Gastroesophageal sphincter (tissue), 4 donors: Measurements from ENCODE around the gene AUTS2. TPM values are rescaled to one million over a fixed set of nuclear protein-coding genes. Genes with fewer than 3 reads are reported as not detected.
A peak's percentile ranks its signal among the peaks of the same experiment; 100 is the strongest.

Experiments
- ATAC-seq: fragments of 150-250 bp; one replicate; pipeline ENCODE4 v1.9.1; 2016; ENCODE audit warnings: mild to moderate bottlenecking, moderate library complexity
- H3K27ac ChIP-seq, 4 donors: fragments of 200-600 bp; sonication (generic) in 3 of 4; 1 replicate in 3 of 4; 2 replicates in 1 of 4; pipeline ENCODE4 v1.5.1; 2016 to 2019
- H3K27me3 ChIP-seq: fragments of 200-600 bp; sonication (generic); one replicate; pipeline ENCODE4 v1.5.1; 2019
- H3K36me3 ChIP-seq, 2 donors: fragments of 200-600 bp; sonication (generic); one replicate each; pipeline ENCODE4 v1.5.1; 2019; ENCODE audit warnings: control low read depth in 1 of 2
- H3K4me1 ChIP-seq, 3 donors: fragments of 200-600 bp; sonication (generic); 1 replicate in 2 of 3; 2 replicates in 1 of 3; pipeline ENCODE4 v1.5.1; 2016 to 2019; ENCODE audit warnings: control low read depth in 2 of 3
- H3K4me3 ChIP-seq, 2 donors: fragments of 200-600 bp; sonication (generic); one replicate each; pipeline ENCODE4 v1.5.1; 2019; ENCODE audit warnings: mild to moderate bottlenecking in 1 of 2, moderate library complexity in 1 of 2
- H3K9me3 ChIP-seq, 3 donors: fragments of 200-600 bp; sonication (generic); one replicate each; pipeline ENCODE4 v1.5.1; 2017 to 2019; ENCODE audit warnings: control low read depth in 2 of 3
- EP300 ChIP-seq: sonication (generic); formaldehyde crosslinking; IDR thresholded peaks from one replicate; pipeline ENCODE4 v1.6.1; 2017; ENCODE audit warnings: antibody characterized with exemption, mild to moderate bottlenecking
- POLR2A ChIP-seq, 2 donors: fragments of 450-650 bp; IDR thresholded peaks; one replicate each; pipeline ENCODE4 v1.6.1; 2017; ENCODE audit warnings: antibody characterized with exemption in 2 of 2, mild to moderate bottlenecking in 2 of 2, moderate library complexity in 1 of 2
- POLR2AphosphoS5 ChIP-seq: sonication (generic); formaldehyde crosslinking; IDR thresholded peaks from one replicate; pipeline ENCODE4 v1.6.1; 2017; ENCODE audit warnings: antibody characterized with exemption
- WGBS, 2 donors: methylation state at CpG; one replicate each; pipeline ENCODE4 v1.1.5; 2018; ENCODE audit warnings: low coverage in 1 of 2; 5-methylcytosine and 5-hydroxymethylcytosine counted together
- total RNA-seq, 4 donors: library from RNA; depleted of rRNA; stranded (reverse); fragments of >200 nt; gene quantifications; one replicate each; pipeline ENCODE4 v1.1.0, GENCODE V29; 2016
- TF ChIP-seq, protein P1 (sequence below), 4 experiments: fragments of 200-600 bp in 2 of 4; fragments of 450-650 bp in 2 of 4; sonication (generic) in 1 of 4; IDR thresholded peaks; one replicate each; pipeline ENCODE4 v1.5.1; 2017 to 2019; ENCODE audit warnings: antibody characterized with exemption in 4 of 4, mild to moderate bottlenecking in 2 of 4, moderate library complexity in 2 of 4

AUTS2 gene
- total RNA-seq, 4 donors from 2014 or later: 12.2 to 48.7 (median 44.1) TPM

DNA sequence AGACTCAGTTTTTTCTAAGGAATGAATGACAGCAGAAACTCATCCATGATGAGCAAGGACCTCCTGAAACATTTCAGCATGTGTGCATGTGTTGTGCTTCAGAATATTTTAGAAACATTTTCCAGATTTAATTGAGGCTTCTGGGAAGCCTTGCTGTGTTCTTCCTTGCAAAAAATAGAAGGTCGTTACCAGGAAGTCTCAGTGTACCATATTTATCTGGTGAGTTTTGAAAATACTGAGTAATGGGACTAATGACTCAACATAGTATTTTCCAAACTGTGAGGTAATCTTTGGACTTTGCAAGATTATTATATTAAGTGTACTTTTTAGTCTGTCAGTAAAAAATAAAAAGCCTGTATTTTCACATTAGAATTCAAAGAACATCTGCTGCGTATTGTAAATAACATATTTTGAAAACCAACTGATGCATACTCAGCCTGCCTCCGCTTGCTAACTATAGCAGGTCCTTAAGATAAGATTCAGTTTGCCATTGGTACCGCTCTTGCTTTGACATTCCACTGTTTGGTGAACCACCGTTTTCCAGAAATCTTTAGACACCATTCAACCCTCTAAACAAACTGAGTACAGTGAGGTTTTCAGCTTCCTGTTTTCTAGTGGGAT is 794.1 kb downstream of the AUTS2 start:
- Histone ChIP-seq H3K9me3 (no peaks in the 10 kb centered on the region), H3K27me3 (no peaks in the 10 kb centered on the region), H3K4me3 (no peak overlapping the region), H3K27ac (peak overlapping the region in 3 of 4 donors; percentile 32 to 56 (median 54)), H3K36me3 (no peaks in the 10 kb centered on the region), H3K4me1 (peaks cover 3 to 23% (median 7%) of the 10 kb centered on the region in 3 donors)
- TF ChIP-seq POLR2AphosphoS5 (peak; percentile 90), POLR2A (IDR thresholded peaks at IDR 0.05) (no peak)
- 57 to 75% methylated on average over 4 to 5 of the region's 5 CpGs for WGBS, 2 donors
- peak; percentile 84 for ATAC-seq

- TF ChIP-seq POLR2A (IDR thresholded peaks at IDR 0.05) (no peak), EP300 (no peak), POLR2AphosphoS5 (no peak)
- TF ChIP-seq, protein P1, sequence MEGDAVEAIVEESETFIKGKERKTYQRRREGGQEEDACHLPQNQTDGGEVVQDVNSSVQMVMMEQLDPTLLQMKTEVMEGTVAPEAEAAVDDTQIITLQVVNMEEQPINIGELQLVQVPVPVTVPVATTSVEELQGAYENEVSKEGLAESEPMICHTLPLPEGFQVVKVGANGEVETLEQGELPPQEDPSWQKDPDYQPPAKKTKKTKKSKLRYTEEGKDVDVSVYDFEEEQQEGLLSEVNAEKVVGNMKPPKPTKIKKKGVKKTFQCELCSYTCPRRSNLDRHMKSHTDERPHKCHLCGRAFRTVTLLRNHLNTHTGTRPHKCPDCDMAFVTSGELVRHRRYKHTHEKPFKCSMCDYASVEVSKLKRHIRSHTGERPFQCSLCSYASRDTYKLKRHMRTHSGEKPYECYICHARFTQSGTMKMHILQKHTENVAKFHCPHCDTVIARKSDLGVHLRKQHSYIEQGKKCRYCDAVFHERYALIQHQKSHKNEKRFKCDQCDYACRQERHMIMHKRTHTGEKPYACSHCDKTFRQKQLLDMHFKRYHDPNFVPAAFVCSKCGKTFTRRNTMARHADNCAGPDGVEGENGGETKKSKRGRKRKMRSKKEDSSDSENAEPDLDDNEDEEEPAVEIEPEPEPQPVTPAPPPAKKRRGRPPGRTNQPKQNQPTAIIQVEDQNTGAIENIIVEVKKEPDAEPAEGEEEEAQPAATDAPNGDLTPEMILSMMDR (IDR thresholded peaks at IDR 0.05): no peak
- Histone ChIP-seq H3K4me3 (no peak overlapping the region), H3K9me3 (no peaks in the 10 kb centered on the region), H3K36me3 (no peaks in the 10 kb centered on the region), H3K27ac (peak overlapping the region in 1 of 4 donors; percentile 35), H3K4me1 (peaks cover 0 to 17% (median 7%) of the 10 kb centered on the region in 3 donors), H3K27me3 (no peaks in the 10 kb centered on the region)
- no peak for ATAC-seq
- 64 to 88% methylated on average over 5 of the region's 7 CpGs for WGBS, 2 donors
These were observed 794.7 kb downstream of the AUTS2 start for GRCh38 chr7:70392877-70393435.

GRCh38 chr7:70393956-70394355 is 795.7 kb downstream of the AUTS2 start:
- Histone ChIP-seq H3K4me3 (no peak overlapping the region), H3K4me1 (peaks cover 0 to 16% (median 7%) of the 10 kb centered on the region in 3 donors), H3K9me3 (no peaks in the 10 kb centered on the region), H3K36me3 (no peaks in the 10 kb centered on the region), H3K27ac (no peak overlapping the region), H3K27me3 (no peaks in the 10 kb centered on the region)
- TF ChIP-seq, protein P1 (IDR thresholded peaks at IDR 0.05): no peak
- TF ChIP-seq EP300: no peak
- no peak for TF ChIP-seq POLR2A (IDR thresholded peaks at IDR 0.05)
- no peak for TF ChIP-seq POLR2AphosphoS5
- ATAC-seq: no peak

GRCh38 chr7:70400829-70401380 is 802.6 kb downstream of the AUTS2 start:
- no peaks in the 10 kb centered on the region for H3K9me3 ChIP-seq
- no peak overlapping the region for H3K4me3 ChIP-seq
- no peaks in the 10 kb centered on the region for H3K36me3 ChIP-seq
- no peak for ATAC-seq
- no peak overlapping the region for H3K27ac ChIP-seq
- H3K4me1 ChIP-seq: no peaks in the 10 kb centered on the region
- WGBS, 2 donors: 93 to 100% methylated on average over 3 of the region's 4 CpGs
- TF ChIP-seq POLR2A (IDR thresholded peaks at IDR 0.05) (no peak), POLR2AphosphoS5 (no peak), EP300 (no peak)
- TF ChIP-seq, protein P1 (IDR thresholded peaks at IDR 0.05): no peak
- no peaks in the 10 kb centered on the region for H3K27me3 ChIP-seq

DNA sequence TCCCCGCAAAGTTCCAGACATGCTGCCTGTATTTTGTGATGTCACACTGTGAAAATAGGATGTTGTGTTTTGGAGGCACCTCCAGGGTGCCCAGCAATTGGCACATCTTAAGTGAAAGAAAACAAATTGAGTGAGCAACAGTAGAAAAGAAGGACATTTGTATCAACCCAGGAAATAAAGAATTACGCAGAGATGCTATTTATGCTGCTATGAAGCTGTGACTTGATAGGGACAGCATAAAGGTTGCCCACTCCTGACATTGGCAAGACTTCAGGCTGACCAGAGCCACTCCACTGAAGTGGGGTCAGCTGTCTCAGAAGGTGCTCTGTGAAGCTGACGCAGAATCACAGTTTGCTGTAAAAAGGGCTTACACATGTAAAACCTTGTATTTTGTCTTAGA is 803.8 kb downstream of the AUTS2 start:
- no peaks in the 10 kb centered on the region for H3K9me3 ChIP-seq
- no peak overlapping the region for H3K4me3 ChIP-seq
- no peak for ATAC-seq
- H3K36me3 ChIP-seq: no peaks in the 10 kb centered on the region
- TF ChIP-seq POLR2A (IDR thresholded peaks at IDR 0.05) (no peak), EP300 (no peak), POLR2AphosphoS5 (no peak)
- TF ChIP-seq, protein P1 (IDR thresholded peaks at IDR 0.05): no peak
- no peaks in the 10 kb centered on the region for H3K27me3 ChIP-seq
- no peaks in the 10 kb centered on the region for H3K4me1 ChIP-seq
- 93 to 100% methylated on average over 2 to 3 of the region's 3 CpGs for WGBS, 2 donors
- H3K27ac ChIP-seq: no peak overlapping the region
